ENCODE measurements around the gene PCYT2.

Gene PCYT2

DNA sequence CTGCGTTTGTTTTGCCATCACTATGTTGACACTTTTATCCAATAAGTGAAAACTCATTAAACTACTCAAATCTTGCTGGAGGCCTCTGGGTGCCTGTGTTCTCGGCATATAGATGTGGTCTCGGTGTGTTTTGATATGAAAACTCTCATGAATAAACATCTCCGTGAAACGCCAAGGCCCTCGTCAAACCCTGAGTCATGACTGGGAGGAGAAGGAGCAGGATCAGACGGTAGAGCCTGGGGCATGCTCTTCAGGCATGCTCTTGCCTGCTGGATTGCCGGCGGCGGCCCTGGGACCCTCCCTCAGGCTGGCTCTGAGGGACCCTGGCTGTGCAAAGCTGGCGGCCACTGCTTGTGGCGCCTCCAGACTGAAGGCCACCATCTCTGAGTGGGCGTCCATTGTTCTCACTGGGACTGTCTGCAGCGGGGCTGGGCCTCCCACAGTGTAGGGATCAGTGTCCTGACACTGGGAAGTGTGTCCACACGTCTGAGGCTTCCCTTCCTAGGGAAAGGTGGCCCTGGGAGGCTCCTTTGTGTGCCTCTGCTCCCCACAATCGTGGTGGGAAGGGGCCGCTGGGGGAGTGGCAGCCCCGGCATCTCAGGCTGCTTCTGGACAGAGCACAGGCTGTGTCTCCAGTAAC lies 10.9 kb downstream of the PCYT2 start:
- POLR2A ChIA-PET = interaction anchor here (0.6 kb wide), 2 partner anchors 16 to 140 kb away, joined by 3 to 9 read pairs; no protein-coding TSS in a partner anchor
- Histone ChIP-seq H3K4me3 (ENCODE audit: low read depth, low read length) (no peak overlapping the region), H3K9me3 (ENCODE audit: control insufficient read depth, insufficient read depth, low read depth, low read length) (no peaks in the 10 kb centered on the region), H3K36me3 (ENCODE audit: control insufficient read depth in 2 of 2, insufficient read depth in 1 of 2, low read length in 2 of 2) (peaks cover 30 to 68% of the 10 kb centered on the region in 2 experiments), H3K27ac (ENCODE audit: extremely low read depth, low read depth, low read length) (no peak overlapping the region), H3K4me1 (ENCODE audit: control insufficient read depth, insufficient read depth, low read length) (0 out of 2 replicates have a peak, but pooled peaks cover 4% of the 10 kb centered on the region)
- CTCF ChIA-PET = no interaction called here
- TF ChIP-seq, protein P1, sequence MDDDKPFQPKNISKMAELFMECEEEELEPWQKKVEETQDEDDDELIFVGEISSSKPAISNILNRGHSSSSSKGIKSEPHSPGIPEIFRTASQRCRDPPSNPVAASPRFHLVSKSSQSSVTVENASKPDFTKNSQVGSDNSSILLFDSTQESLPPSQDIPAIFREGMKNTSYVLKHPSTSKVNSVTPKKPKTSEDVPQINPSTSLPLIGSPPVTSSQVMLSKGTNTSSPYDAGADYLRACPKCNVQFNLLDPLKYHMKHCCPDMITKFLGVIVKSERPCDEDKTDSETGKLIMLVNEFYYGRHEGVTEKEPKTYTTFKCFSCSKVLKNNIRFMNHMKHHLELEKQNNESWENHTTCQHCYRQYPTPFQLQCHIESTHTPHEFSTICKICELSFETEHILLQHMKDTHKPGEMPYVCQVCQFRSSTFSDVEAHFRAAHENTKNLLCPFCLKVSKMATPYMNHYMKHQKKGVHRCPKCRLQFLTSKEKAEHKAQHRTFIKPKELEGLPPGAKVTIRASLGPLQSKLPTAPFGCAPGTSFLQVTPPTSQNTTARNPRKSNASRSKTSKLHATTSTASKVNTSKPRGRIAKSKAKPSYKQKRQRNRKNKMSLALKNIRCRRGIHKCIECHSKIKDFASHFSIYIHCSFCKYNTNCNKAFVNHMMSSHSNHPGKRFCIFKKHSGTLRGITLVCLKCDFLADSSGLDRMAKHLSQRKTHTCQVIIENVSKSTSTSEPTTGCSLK (tag by site-specific recombination; IDR thresholded peaks at IDR 0.05) = no peak
- TF ChIP-seq, protein P2, sequence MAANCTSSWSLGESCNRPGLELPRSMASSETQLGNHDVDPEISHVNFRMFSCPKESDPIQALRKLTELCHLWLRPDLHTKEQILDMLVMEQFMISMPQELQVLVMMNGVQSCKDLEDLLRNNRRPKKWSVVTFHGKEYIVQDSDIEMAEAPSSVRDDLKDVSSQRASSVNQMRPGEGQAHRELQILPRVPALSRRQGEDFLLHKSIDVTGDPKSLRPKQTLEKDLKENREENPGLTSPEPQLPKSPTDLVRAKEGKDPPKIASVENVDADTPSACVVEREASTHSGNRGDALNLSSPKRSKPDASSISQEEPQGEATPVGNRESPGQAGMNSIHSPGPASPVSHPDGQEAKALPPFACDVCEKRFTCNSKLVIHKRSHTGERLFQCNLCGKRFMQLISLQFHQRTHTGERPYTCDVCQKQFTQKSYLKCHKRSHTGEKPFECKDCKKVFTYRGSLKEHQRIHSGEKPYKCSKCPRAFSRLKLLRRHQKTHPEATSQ (tag by site-specific recombination; IDR thresholded peaks at IDR 0.05) = no peak
- TF ChIP-seq KLF8 (tag by site-specific recombination; IDR thresholded peaks at IDR 0.05) = no peak
- TF ChIP-seq ZFHX2 (tag by site-specific recombination; conservative IDR thresholded peaks at IDR 0.05) = peak; percentile 55; the same call in 1 of the 2 replicates
- peak; percentile 63 for TF ChIP-seq EGR2 (tag by site-specific recombination; IDR thresholded peaks at IDR 0.05; ENCODE audit: low read depth)
- TF ChIP-seq, protein P3, sequence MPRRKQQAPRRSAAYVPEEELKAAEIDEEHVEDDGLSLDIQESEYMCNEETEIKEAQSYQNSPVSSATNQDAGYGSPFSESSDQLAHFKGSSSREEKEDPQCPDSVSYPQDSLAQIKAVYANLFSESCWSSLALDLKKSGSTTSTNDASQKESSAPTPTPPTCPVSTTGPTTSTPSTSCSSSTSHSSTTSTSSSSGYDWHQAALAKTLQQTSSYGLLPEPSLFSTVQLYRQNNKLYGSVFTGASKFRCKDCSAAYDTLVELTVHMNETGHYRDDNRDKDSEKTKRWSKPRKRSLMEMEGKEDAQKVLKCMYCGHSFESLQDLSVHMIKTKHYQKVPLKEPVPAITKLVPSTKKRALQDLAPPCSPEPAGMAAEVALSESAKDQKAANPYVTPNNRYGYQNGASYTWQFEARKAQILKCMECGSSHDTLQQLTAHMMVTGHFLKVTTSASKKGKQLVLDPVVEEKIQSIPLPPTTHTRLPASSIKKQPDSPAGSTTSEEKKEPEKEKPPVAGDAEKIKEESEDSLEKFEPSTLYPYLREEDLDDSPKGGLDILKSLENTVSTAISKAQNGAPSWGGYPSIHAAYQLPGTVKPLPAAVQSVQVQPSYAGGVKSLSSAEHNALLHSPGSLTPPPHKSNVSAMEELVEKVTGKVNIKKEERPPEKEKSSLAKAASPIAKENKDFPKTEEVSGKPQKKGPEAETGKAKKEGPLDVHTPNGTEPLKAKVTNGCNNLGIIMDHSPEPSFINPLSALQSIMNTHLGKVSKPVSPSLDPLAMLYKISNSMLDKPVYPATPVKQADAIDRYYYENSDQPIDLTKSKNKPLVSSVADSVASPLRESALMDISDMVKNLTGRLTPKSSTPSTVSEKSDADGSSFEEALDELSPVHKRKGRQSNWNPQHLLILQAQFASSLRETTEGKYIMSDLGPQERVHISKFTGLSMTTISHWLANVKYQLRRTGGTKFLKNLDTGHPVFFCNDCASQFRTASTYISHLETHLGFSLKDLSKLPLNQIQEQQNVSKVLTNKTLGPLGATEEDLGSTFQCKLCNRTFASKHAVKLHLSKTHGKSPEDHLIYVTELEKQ (tag by site-specific recombination; IDR thresholded peaks at IDR 0.05; ENCODE audit: borderline replicate concordance) = no peak

DNA sequence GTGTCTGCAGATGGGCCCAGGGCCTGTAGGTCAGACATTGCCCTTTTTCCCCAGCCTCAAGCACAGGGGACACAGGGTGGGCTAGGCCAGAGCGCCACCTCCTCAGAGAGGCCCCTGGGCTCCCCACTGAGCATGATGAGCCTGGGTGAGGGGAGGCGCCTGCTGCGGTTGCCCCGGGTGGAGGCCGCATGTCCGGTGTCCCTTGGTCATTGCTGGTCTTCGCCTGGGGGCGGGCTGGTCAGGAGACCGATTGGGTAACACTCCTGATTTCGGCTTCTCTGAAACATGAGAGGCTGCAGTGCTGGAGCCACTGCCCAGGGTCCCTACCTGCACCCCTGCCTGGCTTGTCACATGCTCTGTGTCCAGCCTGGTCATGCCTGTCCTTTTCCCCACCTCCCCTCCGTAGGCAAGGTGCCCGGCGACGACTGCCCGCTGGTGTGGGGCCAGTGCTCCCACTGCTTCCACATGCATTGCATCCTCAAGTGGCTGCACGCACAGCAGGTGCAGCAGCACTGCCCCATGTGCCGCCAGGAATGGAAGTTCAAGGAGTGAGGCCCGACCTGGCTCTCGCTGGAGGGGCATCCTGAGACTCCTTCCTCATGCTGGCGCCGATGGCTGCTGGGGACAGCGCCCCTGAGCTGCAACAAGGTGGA lies 11.6 kb downstream of the PCYT2 start:
- TF ChIP-seq ZIC2 (tag by site-specific recombination; IDR thresholded peaks at IDR 0.05) (peak; percentile 56), ZXDB (tag by site-specific recombination; IDR thresholded peaks at IDR 0.05) (no peak)
- Histone ChIP-seq H3K9me3 (ENCODE audit: control insufficient read depth, insufficient read depth, low read depth, low read length) (no peaks in the 10 kb centered on the region), H3K4me3 (ENCODE audit: low read depth, low read length) (no peak overlapping the region), H3K4me1 (ENCODE audit: control insufficient read depth, insufficient read depth, low read length) (0 out of 2 replicates have a peak, but pooled peaks cover 4% of the 10 kb centered on the region), H3K27ac (ENCODE audit: extremely low read depth, low read depth, low read length) (no peak overlapping the region; the same call in 1 of the 2 replicates), H3K36me3 (ENCODE audit: control insufficient read depth in 2 of 2, insufficient read depth in 1 of 2, low read length in 2 of 2) (peaks cover 37 to 68% of the 10 kb centered on the region in 2 experiments)
- ChIA-PET CTCF (no interaction called here), POLR2A (interaction anchor here (0.6 kb wide), 2 partner anchors 17 to 141 kb away, joined by 3 to 9 read pairs; no protein-coding TSS in a partner anchor)

DNA sequence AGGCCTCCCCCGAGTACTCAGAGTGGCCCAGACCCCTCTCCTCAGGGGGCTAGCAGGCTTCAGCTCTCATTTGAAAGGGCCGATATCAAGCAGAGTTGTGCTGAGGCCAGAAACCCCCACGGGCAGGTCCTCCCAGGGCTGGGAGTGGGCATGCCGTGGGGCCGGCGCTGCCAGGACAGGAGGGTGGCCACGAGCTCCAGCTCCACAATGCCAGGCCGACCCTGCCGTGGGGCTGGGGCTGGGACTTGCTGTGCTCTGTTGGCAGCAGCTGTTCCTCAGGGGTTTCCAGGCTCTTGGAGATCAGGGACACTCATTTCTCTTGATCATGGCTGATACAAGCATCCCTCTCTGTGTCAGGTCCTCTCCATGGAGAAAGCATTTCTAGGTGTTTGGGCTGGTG lies 12.3 kb downstream of the PCYT2 start:
- H3K36me3 ChIP-seq (ENCODE audit: control insufficient read depth in 2 of 2, insufficient read depth in 1 of 2, low read length in 2 of 2) = peaks cover 44 to 69% of the 10 kb centered on the region in 2 experiments
- ChIA-PET CTCF (no interaction called here), POLR2A (interaction anchor here (0.9 kb wide), 1 partner anchor 129 kb away, joined by 3 read pairs; no protein-coding TSS in a partner anchor)
- 0 out of 2 replicates have a peak, but pooled peaks cover 4% of the 10 kb centered on the region for H3K4me1 ChIP-seq (ENCODE audit: control insufficient read depth, insufficient read depth, low read length)
- TF ChIP-seq BCL11A (tag by site-specific recombination; IDR thresholded peaks at IDR 0.05; ENCODE audit: low read depth) = no peak
- TF ChIP-seq, protein P4, sequence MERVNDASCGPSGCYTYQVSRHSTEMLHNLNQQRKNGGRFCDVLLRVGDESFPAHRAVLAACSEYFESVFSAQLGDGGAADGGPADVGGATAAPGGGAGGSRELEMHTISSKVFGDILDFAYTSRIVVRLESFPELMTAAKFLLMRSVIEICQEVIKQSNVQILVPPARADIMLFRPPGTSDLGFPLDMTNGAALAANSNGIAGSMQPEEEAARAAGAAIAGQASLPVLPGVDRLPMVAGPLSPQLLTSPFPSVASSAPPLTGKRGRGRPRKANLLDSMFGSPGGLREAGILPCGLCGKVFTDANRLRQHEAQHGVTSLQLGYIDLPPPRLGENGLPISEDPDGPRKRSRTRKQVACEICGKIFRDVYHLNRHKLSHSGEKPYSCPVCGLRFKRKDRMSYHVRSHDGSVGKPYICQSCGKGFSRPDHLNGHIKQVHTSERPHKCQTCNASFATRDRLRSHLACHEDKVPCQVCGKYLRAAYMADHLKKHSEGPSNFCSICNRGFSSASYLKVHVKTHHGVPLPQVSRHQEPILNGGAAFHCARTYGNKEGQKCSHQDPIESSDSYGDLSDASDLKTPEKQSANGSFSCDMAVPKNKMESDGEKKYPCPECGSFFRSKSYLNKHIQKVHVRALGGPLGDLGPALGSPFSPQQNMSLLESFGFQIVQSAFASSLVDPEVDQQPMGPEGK (tag by site-specific recombination; IDR thresholded peaks at IDR 0.05) = 0 out of 2 replicates have a peak, but pooled peaks have one; percentile 7
- peak; percentile 34 for TF ChIP-seq ZIC2 (tag by site-specific recombination; IDR thresholded peaks at IDR 0.05)
- TF ChIP-seq ZNF544 (tag by site-specific recombination; IDR thresholded peaks at IDR 0.05) = no peak
- H3K27ac ChIP-seq (ENCODE audit: extremely low read depth, low read depth, low read length) = peak overlapping the region; percentile 30
- no peak overlapping the region for H3K4me3 ChIP-seq (ENCODE audit: low read depth, low read length)
- H3K9me3 ChIP-seq (ENCODE audit: control insufficient read depth, insufficient read depth, low read depth, low read length) = no peaks in the 10 kb centered on the region

Data from HEK293 (cell line).